IPS DF 19.7 (cell line): ENCODE results near the gene PCCA.
"Not testable (repeated sequence)": the region's sequence is repeated elsewhere in the genome, so short reads cannot be mapped to it uniquely, and the experiment has no call there.

Source experiments
- DNase-seq: peaks from one replicate; pipeline ENCODE4 v3.0.0-alpha.2; 2013; ENCODE audit warnings: low read depth, low spot score

PCCA gene

DNA sequence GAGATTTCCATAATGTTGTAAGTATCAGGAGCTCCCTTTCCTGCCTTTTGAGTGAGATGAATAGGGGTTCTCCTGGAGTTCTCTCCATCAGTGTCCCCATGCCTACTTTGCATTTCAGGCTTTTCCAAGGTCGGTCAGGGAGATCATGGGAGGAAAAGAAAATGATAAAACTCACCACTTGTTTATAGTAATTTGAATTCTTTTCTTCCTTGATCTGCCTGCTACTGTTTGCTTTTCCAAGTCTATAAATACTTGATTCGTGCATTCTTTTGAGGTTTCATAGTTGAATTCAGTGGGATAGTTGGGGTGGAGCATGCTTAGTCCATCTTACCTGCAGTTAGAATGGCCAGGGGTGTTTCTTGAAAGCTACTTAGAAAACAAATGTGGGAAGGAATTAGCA lies 51.5 kb downstream of the PCCA start:
- DNase-seq = no peak

DNA sequence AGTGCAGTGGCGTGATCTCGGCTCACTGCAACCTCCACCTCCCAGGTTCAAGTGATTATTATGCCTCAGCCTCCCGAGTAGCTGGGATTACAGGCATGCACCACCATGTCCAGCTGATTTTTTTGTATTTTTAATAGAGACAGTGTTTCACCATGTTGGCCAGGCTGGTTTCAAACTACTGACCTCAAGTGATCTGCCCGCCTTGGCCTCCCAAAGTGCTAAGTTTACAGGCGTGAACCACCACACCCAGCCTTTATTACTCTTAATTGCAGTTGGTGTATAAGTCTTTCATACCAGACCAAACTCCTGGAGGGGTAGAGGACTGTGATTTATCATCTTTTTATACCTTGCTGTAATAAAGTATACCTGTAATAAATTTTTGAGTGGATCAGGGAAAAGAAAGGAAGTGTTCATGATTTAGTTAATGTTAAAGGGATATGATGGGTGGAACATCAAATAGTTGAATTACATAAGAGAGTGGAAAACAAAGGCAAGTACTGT lies 52.6 kb downstream of the PCCA start:
- not testable (repeated sequence) for DNase-seq

DNA sequence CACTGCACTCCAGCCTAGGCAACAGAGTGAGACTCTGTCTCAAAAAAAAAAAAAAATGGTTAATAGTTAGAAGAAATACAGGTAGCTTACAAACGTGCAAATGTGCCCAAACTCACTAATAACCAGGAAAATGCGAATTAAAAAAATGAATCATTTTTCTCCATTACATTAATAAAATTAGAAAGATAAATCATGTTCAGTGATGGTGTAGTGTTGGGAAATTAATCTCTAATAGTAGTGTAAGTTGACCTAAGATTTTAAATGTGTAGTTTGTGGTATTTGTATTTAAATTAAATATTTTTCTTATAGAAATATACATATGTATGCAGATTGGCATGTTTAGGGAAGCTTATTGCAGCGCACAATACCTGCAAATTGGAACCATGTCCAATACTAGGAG lies 57.6 kb downstream of the PCCA start:
- DNase-seq = no peak

- no peak for DNase-seq
These were observed 58.9 kb downstream of the PCCA start for GRCh38 chr13:100147825-100148224.

- DNase-seq = peak; percentile 56
These were observed 59.5 kb downstream of the PCCA start for GRCh38 chr13:100148422-100148821.

- DNase-seq = no peak
These were observed 60.5 kb downstream of the PCCA start for GRCh38 chr13:100149389-100149788.

DNA sequence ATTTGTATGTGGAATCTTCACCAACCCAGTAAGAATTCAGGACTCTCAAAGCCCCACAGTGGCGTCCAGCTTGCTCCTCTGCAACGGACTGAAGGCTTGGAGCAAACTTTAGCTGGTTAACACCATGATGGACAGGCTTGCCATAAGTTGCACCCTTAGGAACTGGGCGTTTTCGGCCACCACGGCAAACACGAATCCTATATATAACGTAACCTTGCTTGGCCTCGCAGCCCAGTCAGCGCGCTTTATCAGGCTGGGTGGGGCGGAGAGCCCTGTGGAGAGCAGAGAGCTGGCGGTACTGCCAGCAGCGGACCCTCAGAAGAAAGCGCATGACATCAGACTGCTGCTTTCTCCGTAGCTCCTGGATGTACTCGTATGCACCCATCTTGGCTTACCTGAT lies 61.8 kb downstream of the PCCA start:
- not testable (repeated sequence) for DNase-seq

DNA sequence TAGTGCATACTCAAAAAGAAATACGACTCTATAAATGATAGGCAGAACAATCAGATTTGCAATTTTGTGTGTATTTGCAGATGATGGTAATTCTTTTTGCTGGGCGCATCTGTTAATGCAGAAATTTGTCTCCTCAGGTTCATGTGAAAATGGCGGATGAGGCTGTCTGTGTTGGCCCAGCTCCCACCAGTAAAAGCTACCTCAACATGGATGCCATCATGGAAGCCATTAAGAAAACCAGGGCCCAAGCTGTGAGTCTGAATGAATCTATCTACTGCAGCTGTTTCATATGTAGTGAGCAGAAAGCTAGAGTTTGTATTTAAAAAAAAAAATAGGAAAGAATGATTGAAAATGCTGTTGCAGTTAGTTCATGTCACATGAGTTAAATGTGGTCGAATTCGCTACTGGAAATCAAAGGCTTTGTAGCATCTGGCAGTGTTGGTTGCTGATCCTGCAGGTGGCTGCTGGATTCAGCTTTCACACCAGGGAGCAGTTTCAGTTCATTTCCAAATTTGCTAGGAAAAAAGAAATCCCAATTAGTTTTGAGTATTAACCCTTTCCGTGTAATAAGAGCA lies 66.0 kb downstream of the PCCA start:
- DNase-seq = no peak

DNA sequence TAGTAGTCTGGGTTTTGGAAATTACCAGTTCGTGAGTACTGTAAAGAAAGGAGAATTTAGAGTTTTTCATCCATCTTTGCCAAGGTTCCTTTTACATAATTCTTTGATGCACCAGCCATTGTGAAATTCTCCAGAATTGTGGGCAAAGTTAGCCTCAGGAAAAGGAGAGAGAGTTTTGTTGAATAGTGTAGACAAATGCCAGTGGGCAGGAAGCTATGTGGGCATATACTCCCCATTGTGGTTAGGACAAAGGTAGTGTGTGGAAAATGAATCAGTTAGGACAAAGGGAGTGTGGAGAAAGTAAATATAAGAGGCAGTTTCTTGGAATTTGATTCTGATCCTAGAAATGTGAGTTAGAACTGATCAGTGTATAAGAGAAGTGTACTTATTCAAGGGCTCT lies 67.9 kb downstream of the PCCA start:
- no peak for DNase-seq

- DNase-seq = no peak
These were observed 69.7 kb downstream of the PCCA start for GRCh38 chr13:100158569-100158968.

DNA sequence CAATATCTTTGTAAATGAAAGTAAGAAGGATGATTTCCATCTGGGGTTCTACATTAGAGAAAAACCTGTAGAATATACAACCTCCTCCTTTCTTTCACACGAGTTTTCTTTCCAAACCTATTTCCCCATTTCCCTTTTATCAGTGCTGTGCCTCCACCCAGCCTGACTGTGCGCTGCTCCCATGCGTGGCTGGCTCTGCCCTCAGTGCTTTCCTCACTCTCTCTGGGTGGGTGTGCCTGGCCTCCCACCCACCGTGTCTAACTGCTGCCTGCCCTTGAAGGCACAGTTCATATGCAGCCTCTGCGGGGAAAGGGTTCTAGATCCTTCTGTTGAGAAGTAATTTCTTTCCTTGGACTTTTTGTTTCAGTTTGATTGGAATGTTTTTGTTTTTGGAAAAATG lies 70.7 kb downstream of the PCCA start:
- no peak for DNase-seq

- no peak for DNase-seq
These were observed 71.6 kb downstream of the PCCA start for GRCh38 chr13:100160450-100160849.

GRCh38 chr13:100163375-100163774 lies 74.5 kb downstream of the PCCA start:
- DNase-seq = no peak

- no peak for DNase-seq
These were observed 84.3 kb downstream of the PCCA start for GRCh38 chr13:100173203-100173602.

- DNase-seq = not testable (repeated sequence)
These were observed 85.6 kb downstream of the PCCA start for GRCh38 chr13:100174455-100174854.

- no peak for DNase-seq
These were observed 86.3 kb downstream of the PCCA start for GRCh38 chr13:100175078-100175802.

DNA sequence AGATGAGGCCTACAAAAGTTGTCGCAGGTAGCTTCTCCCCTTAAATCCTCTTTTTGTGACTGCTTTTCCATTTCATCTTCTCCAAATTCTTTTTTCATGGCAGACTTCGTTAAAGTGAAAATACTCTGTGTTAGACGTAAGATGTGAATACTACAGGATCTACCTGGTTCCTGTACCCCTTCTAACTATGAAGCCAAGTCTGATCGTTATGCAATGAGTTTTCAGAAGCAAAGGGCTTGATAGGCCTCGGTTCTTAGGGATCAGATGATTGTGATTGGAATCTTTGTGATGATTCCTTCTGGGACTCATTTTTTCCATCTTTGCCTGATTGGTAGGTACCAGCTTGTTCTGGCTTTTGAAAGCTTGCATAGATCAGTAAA lies 86.9 kb downstream of the PCCA start:
- no peak for DNase-seq

DNA sequence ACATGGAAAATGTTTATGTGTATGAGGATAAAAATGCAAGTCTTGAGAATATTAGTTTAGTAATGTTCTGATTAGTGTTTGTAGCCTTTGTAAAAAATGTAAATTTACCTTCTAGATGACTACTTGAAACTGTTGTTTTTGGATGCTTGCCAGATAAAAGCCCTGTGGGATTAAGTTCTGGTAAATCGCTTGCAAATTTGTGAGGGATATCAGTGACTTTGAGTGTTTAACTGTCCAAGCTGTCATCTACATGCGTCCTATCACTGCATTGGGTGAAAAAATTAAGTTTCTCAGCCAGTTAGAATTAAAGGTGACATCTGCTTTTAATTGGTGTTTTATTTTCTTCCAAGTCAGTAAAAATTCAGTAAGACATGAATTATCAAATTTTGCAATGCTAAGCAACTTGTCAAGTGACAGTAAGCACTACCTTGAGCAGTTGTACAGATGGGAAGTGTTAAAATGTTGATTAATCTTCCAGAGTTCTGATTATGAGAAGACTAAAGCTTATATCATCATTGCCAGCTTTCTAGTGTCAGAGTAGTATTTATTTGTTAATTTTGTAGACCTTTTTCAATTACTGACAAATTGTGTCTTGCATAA lies 88.0 kb downstream of the PCCA start:
- no peak for DNase-seq

DNA sequence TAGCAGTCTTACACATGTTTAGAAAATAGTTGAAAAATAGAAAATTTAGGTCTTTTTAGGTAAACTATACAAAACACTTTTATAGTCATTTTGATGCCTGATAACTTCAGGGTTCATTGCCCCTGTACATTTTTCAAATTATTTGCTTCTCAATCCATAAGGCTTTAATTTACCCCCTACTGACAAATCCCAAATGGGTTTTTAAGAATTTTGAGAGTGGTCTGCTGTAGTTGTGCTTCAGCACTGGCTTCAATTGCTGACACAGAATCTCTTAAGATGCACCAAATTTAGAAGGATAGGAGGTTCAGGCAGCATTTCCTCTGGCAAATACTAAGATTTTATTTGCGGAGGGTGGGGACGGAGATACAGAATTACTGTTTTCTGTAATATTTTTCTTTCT lies 89.4 kb downstream of the PCCA start:
- DNase-seq = no peak

DNA sequence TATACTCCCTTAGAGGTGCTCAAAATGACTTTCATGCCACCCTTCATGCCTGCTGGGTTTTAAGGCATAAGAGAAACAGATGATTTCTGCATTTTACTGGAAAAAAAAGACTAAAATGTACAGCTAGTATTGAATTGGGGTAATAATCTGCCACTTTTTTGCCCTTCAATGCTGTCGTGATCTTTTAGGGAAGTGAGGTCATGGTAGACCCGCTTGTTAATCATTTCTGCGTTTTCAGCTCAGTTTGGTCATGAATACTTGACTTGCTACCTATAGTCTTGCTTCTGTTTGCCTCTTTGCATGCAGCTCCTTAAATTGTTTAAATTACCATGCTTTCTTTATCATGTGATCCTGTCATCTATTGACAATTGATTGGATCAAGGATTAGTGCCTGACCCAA lies 90.4 kb downstream of the PCCA start:
- DNase-seq = no peak

DNA sequence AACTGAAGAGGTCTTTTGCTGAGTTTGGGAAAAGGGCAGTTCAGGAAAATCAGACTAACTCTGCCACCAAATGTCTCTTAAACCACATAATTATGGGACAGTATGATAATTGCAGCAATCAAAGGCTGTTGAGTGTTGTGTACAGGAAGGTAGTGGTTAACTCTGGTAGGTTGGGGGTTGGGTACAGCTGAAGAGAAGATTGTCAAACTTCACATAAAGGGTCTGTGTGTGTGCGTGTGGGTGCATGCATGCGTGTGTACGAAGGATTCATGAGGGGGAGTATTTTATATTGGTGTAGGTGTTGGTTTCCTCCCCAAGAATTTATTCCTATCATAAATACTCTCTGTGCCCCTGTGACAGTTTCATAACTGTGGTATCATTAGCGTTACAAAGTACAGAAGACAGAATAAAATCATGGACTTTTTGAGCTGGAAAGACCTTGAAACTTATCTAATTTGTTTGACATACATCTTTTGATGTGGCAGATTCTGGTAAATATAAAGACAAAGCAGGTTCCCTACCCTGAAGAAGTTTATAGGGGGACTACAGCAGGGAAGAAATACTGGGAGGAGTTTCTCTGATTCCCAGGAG lies 94.1 kb downstream of the PCCA start:
- DNase-seq = no peak

DNA sequence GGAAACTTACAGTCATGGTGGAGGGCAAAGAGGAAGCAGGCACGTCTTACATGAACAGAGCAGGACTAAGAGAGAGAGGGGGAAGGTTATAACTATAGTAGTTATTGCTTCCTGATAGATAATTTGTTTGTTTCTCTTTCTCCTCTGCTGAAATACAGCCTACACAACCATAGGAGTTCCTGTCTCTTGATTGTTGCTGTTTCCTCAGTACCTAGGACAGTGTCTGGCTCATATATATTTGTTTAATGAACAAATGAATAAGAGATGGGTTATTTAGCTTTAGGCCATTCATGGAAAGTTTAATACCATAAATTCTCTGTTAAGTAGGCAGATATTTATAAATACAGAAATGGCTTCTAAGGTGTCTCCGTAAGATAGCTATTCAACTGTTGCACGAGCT lies 95.2 kb downstream of the PCCA start:
- no peak for DNase-seq

DNA sequence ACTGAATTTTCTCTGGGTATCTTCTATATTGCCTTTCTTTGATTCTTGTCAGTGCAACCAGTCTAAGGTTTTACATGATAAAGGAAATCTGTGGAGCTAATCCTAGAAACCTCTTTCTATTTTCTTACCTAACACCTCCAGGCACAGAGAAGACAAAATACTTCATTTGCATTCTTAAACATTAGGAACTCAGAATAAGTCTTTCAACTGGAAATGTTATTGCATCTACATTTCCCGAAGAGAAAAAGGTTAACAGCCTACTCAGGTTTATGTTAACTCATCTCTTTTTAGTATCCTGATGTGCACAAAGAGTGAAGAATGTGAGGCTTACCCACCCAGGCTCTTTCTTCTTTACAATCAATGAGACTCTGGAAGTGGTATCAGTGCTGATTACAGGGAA lies 106.7 kb downstream of the PCCA start:
- peak; percentile 73 for DNase-seq
